ENCODE results near the gene GREM2. TPM values are rescaled to one million over a fixed set of nuclear protein-coding genes. Genes with fewer than 3 reads are reported as not detected.

Gene GREM2
- total and polyA plus RNA-seq, 2 donors (not counting 3 experiments of a cell fraction or from before 2014, with no cell fraction given): not detected

DNA sequence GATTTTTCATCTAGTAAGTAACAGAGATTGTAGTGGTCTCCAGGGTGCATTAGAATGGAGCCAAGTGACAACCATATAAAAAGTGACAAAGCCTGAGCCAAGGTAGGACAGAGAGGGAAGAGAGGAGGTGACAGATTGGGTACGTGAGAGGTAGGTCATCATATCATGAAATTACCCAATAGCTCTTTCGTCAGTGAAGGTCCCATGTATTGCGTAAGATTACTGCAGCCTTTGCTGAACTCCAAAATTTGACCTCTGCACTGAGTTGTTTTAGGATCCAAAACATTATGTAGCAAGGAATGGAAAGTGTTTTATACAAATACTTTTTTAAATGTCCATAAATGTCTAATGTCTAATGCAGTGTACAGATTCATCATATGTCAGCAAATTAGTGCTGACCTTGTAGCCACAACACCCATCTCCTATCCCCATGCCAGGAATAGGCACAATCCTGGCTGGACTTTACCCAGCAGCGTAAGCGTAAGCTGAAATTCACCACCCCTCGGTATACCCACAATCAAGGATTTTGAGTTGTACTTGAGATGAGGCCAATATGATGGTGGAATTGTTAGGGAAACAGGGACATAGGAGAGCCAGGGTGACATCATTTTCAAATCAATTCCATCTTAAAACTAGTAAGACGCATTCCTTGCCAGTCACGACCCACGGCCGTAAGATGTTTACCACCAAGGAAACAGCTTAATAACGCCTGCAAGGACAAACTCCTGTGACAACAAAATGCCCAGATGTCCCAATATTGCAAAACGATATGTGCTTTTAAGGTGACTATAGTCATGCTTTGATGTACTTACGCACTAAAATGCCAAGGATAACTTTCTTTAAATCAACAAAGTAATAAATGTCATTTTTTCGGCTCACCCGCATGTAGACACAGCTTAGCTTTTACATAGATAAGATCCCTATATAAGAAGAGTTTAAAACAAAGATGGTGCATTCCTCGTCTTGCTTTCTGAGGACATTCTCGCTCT lies 38.1 kb upstream of the GREM2 start:
- H3K27ac ChIP-seq (ENCODE audit: insufficient read depth, low read depth, low read length): no peak overlapping the region
- CTCF ChIA-PET: no interaction called here
- no peaks in the 10 kb centered on the region for H4K20me1 ChIP-seq (replicated peaks; ENCODE audit: control insufficient read depth, extremely low read depth, insufficient read depth, low read length)
- H3K4me3 ChIP-seq (replicated peaks in 1 of 3; ENCODE audit: insufficient read depth in 1 of 3, low read depth in 1 of 3, low read length in 3 of 3): no peak overlapping the region
- H3K9me3 ChIP-seq (replicated peaks; ENCODE audit: control insufficient read depth, insufficient read depth, low read length): no peaks in the 10 kb centered on the region
- H3K36me3 ChIP-seq (ENCODE audit: control insufficient read depth in 2 of 2, extremely low read depth in 1 of 2, insufficient read depth in 2 of 2, low read length in 2 of 2): no peaks in the 10 kb centered on the region
- H3K4me2 ChIP-seq (ENCODE audit: insufficient read depth, low read length): no peak overlapping the region
- no peaks in the 10 kb centered on the region for H3K4me1 ChIP-seq (ENCODE audit: control insufficient read depth, extremely low read depth, insufficient read depth, low read length)
- no peaks in the 10 kb centered on the region for H3K9me1 ChIP-seq (replicated peaks; ENCODE audit: control insufficient read depth, extremely low read depth, insufficient read depth, low read length)
- no peak overlapping the region for H2AFZ ChIP-seq (ENCODE audit: low read depth, low read length)
- FAIRE-seq (no peak), DNase-seq (ENCODE audit: low read depth, low spot score) (no peak)
- no TSS peak for BruUV-seq (replicated peaks)
- dilution Hi-C loops (cut with MboI; ENCODE audit: extremely low pct_ligation_motif_present, low sequenced_read_pairs): no loop called here
- no peaks in the 10 kb centered on the region for H3K27me3 ChIP-seq (ENCODE audit: control insufficient read depth in 2 of 2, insufficient read depth in 2 of 2, low read length in 2 of 2)
- no peak overlapping the region for H3K9ac ChIP-seq (replicated peaks; ENCODE audit: extremely low read depth, insufficient read depth, low read length)
- intact Hi-C loops (cut with micrococcal nuclease): no loop called here
- POLR2A ChIA-PET: no interaction called here
- TF ChIP-seq, protein P1, sequence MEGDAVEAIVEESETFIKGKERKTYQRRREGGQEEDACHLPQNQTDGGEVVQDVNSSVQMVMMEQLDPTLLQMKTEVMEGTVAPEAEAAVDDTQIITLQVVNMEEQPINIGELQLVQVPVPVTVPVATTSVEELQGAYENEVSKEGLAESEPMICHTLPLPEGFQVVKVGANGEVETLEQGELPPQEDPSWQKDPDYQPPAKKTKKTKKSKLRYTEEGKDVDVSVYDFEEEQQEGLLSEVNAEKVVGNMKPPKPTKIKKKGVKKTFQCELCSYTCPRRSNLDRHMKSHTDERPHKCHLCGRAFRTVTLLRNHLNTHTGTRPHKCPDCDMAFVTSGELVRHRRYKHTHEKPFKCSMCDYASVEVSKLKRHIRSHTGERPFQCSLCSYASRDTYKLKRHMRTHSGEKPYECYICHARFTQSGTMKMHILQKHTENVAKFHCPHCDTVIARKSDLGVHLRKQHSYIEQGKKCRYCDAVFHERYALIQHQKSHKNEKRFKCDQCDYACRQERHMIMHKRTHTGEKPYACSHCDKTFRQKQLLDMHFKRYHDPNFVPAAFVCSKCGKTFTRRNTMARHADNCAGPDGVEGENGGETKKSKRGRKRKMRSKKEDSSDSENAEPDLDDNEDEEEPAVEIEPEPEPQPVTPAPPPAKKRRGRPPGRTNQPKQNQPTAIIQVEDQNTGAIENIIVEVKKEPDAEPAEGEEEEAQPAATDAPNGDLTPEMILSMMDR (IDR thresholded peaks at IDR 0.05; ENCODE audit: extremely low read depth in 1 of 2, insufficient read depth in 1 of 2, low read depth in 1 of 2, low read length in 2 of 2): no peak
- TF ChIP-seq POLR2A (IDR thresholded peaks at IDR 0.05; ENCODE audit: low read depth, low read length): no peak
- TF ChIP-seq, protein P2, sequence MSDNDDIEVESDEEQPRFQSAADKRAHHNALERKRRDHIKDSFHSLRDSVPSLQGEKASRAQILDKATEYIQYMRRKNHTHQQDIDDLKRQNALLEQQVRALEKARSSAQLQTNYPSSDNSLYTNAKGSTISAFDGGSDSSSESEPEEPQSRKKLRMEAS (IDR thresholded peaks at IDR 0.05; ENCODE audit: insufficient read depth, insufficient read length): no peak
- no peak for TF ChIP-seq JUN (IDR thresholded peaks at IDR 0.05; ENCODE audit: borderline replicate concordance, insufficient read depth, insufficient read length, low read depth)
- no peak for TF ChIP-seq FOS (IDR thresholded peaks at IDR 0.05; ENCODE audit: borderline replicate concordance, insufficient read depth, low read length)
- TF ChIP-seq EZH2 (IDR thresholded peaks at IDR 0.05; ENCODE audit: borderline replicate concordance, low read depth, low read length, severe bottlenecking): no peak
- no peak for TF ChIP-seq GATA2 (IDR thresholded peaks at IDR 0.05; ENCODE audit: insufficient read depth, insufficient read length, low read depth, low read length)
- TF ChIP-seq POLR2AphosphoS5 (IDR thresholded peaks at IDR 0.05; ENCODE audit: insufficient read depth, low read depth, low read length): no peak
- no peak for TF ChIP-seq MYC (IDR thresholded peaks at IDR 0.05; ENCODE audit: low read depth, low read length)
- no peaks in the 10 kb centered on the region for H3K79me2 ChIP-seq (ENCODE audit: control insufficient read depth, insufficient read depth, low read length)
